ENCODE data around the gene GALNT17.

The GALNT17 gene

DNA sequence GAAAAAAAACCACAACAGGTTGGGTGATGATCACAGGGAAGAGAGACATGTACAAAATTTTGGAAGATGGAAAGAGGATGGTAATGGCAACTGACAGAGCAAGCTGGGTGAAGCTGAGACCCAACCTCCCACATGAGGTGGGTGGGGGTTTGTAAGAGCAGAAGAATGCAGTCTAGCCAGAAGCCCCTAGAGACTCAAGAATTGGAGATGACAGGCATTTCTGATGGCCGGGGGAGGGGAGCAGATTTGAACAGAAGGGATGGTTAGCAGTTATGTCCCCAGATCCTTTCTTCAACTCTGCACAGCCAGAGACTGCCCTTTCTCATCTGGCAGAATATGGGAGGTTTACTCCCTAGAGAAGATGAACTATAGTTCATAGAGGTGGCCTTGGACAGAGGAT lies 208.0 kb downstream of the GALNT17 start:
- ChIA-PET CTCF (no interaction called here), POLR2A (no interaction called here)
- Histone ChIP-seq H3K4me1 (ENCODE audit: control insufficient read depth, insufficient read depth, low read length) (no peaks in the 10 kb centered on the region), H3K4me3 (ENCODE audit: low read depth, low read length) (no peak overlapping the region), H3K36me3 (ENCODE audit: control insufficient read depth in 2 of 2, insufficient read depth in 1 of 2, low read length in 2 of 2) (no peaks in the 10 kb centered on the region), H3K9me3 (ENCODE audit: control insufficient read depth, insufficient read depth, low read depth, low read length) (no peaks in the 10 kb centered on the region), H3K27ac (ENCODE audit: extremely low read depth, low read depth, low read length) (no peak overlapping the region)
- no peak for TF ChIP-seq ZBTB21 (tag by site-specific recombination; IDR thresholded peaks at IDR 0.05)
- no peak for TF ChIP-seq ZNF544 (tag by site-specific recombination; IDR thresholded peaks at IDR 0.05)
- no peak for TF ChIP-seq KLF1 (tag by site-specific recombination; IDR thresholded peaks at IDR 0.05)
- no peak for TF ChIP-seq GLIS2 (tag by site-specific recombination; IDR thresholded peaks at IDR 0.05)
- TF ChIP-seq ZNF18 (tag by site-specific recombination; IDR thresholded peaks at IDR 0.05) = no peak
- no peak for TF ChIP-seq ZNF140 (tag by site-specific recombination; IDR thresholded peaks at IDR 0.05)
- TF ChIP-seq ZNF449 (tag by site-specific recombination; IDR thresholded peaks at IDR 0.05) = no peak
- no peak for TF ChIP-seq BCL11B (tag by site-specific recombination; IDR thresholded peaks at IDR 0.05; ENCODE audit: low read depth)
- no peak for TF ChIP-seq ZNF830 (tag by site-specific recombination; IDR thresholded peaks at IDR 0.05; ENCODE audit: low read depth)
- no peak for TF ChIP-seq ZNF600 (tag by site-specific recombination; IDR thresholded peaks at IDR 0.05)
- no peak for TF ChIP-seq ZNF404 (tag by site-specific recombination; IDR thresholded peaks at IDR 0.05)
- no peak for TF ChIP-seq ZNF785 (tag by site-specific recombination; IDR thresholded peaks at IDR 0.05)
- no peak for TF ChIP-seq ZNF843 (tag by site-specific recombination; IDR thresholded peaks at IDR 0.05)
- no peak for TF ChIP-seq ZFP37 (tag by site-specific recombination; IDR thresholded peaks at IDR 0.05)
- TF ChIP-seq ZNF112 (tag by site-specific recombination; IDR thresholded peaks at IDR 0.05) = no peak
- no peak for TF ChIP-seq HIC1 (tag by site-specific recombination; IDR thresholded peaks at IDR 0.05)
- no peak for TF ChIP-seq SP2 (tag by site-specific recombination; IDR thresholded peaks at IDR 0.05)
- TF ChIP-seq, protein P1, sequence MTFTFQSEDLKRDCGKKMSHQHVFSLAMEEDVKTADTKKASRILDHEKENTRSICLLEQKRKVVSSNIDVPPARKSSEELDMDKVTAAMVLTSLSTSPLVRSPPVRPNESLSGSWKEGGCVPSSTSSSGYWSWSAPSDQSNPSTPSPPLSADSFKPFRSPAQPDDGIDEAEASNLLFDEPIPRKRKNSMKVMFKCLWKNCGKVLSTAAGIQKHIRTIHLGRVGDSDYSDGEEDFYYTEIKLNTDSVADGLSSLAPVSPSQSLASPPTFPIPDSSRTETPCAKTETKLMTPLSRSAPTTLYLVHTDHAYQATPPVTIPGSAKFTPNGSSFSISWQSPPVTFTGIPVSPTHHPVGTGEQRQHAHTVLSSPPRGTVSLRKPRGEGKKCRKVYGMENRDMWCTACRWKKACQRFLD (tag by site-specific recombination; IDR thresholded peaks at IDR 0.05) = no peak
- TF ChIP-seq ZBTB1 (tag by site-specific recombination; IDR thresholded peaks at IDR 0.05) = no peak

GRCh38 chr7:71342202-71342601 lies 210.3 kb downstream of the GALNT17 start:
- no peak overlapping the region for H3K4me3 ChIP-seq (ENCODE audit: low read depth, low read length)
- POLR2A ChIA-PET = no interaction called here
- no peaks in the 10 kb centered on the region for H3K4me1 ChIP-seq (ENCODE audit: control insufficient read depth, insufficient read depth, low read length)
- H3K27ac ChIP-seq (ENCODE audit: extremely low read depth, low read depth, low read length) = no peak overlapping the region
- no peaks in the 10 kb centered on the region for H3K36me3 ChIP-seq (ENCODE audit: control insufficient read depth in 2 of 2, insufficient read depth in 1 of 2, low read length in 2 of 2)
- no peaks in the 10 kb centered on the region for H3K9me3 ChIP-seq (ENCODE audit: control insufficient read depth, insufficient read depth, low read depth, low read length)
- CTCF ChIA-PET = no interaction called here
- TF ChIP-seq SP3 (tag by site-specific recombination; IDR thresholded peaks at IDR 0.05) = no peak
- TF ChIP-seq ZNF214 (tag by site-specific recombination; IDR thresholded peaks at IDR 0.05; ENCODE audit: borderline replicate concordance) = no peak
- no peak for TF ChIP-seq ATF2 (tag by site-specific recombination; IDR thresholded peaks at IDR 0.05; ENCODE audit: low read depth)
- no peak for TF ChIP-seq ZNF76 (tag by site-specific recombination; IDR thresholded peaks at IDR 0.05; ENCODE audit: borderline replicate concordance, low read depth)
- no peak for TF ChIP-seq ZNF626 (tag by site-specific recombination; IDR thresholded peaks at IDR 0.05)
- TF ChIP-seq ZNF114 (tag by site-specific recombination; IDR thresholded peaks at IDR 0.05) = no peak
- no peak for TF ChIP-seq ZSCAN30 (tag by site-specific recombination; IDR thresholded peaks at IDR 0.05)
- no peak for TF ChIP-seq YY2 (tag by site-specific recombination; IDR thresholded peaks at IDR 0.05)
- no peak for TF ChIP-seq ZFP37 (tag by site-specific recombination; IDR thresholded peaks at IDR 0.05)
- TF ChIP-seq ZNF138 (tag by site-specific recombination; IDR thresholded peaks at IDR 0.05; ENCODE audit: borderline replicate concordance) = no peak
- no peak for TF ChIP-seq ZNF677 (tag by site-specific recombination; IDR thresholded peaks at IDR 0.05)
- no peak for TF ChIP-seq ZNF792 (tag by site-specific recombination; IDR thresholded peaks at IDR 0.05)
- TF ChIP-seq ZNF654 (tag by site-specific recombination; IDR thresholded peaks at IDR 0.05; ENCODE audit: low read depth) = no peak
- TF ChIP-seq ZBTB1 (tag by site-specific recombination; IDR thresholded peaks at IDR 0.05) = no peak

Measured in HEK293 (cell line).